ENCODE data around the gene ZNF800.
A peak's percentile ranks its signal among the peaks of the same experiment; 100 is the strongest.
"Not testable (repeated sequence)": the region's sequence is repeated elsewhere in the genome, so short reads cannot be mapped to it uniquely, and the experiment has no call there.

The ZNF800 gene, protein sequence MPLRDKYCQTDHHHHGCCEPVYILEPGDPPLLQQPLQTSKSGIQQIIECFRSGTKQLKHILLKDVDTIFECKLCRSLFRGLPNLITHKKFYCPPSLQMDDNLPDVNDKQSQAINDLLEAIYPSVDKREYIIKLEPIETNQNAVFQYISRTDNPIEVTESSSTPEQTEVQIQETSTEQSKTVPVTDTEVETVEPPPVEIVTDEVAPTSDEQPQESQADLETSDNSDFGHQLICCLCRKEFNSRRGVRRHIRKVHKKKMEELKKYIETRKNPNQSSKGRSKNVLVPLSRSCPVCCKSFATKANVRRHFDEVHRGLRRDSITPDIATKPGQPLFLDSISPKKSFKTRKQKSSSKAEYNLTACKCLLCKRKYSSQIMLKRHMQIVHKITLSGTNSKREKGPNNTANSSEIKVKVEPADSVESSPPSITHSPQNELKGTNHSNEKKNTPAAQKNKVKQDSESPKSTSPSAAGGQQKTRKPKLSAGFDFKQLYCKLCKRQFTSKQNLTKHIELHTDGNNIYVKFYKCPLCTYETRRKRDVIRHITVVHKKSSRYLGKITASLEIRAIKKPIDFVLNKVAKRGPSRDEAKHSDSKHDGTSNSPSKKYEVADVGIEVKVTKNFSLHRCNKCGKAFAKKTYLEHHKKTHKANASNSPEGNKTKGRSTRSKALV

DNA sequence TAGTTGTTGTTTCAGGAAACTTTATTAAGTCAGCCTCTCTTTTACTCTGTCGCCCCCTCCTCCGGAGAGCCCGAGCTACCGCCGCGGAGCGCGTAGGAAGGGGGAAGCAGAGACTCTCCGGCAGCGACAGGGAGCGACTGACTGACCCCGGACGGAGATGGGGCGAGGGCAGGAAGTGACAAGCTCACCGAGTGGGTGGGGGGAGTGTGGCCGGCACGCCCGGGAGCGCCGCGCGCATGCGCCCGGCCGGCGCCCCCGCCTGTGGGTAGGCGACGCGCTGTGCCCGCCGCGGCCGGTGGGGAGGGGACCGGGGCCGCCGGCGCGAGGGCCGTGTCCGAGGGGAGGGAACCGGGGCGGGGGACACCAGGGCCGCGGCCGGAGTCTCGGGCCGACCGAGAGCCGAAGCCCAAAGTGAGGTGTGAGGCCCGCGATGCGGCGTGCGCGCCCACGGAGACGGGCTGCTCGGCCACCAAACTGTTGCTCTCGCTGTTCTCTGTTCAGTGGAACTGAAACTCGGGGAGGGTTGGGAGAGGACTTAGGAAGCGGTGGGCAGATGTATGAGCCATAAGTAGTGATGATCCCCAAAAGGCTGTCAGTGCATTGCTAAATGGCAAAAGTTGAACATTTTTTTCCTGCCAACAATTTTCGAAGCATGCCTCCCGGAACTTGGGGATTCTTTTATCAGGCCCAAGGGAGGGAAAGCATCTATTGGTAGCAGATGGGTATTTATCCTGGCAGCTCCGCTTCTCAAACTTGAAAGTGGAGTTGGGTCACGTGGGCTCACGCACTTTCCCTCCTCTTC lies at the start of gene ZNF800:
Gene ZNF800 (minus strand): TSS at position 143 of the 802 bp plus-strand sequence. CDS start 1,151 bp downstream, outside the sequence.
- DNase-seq = peak; percentile 11 to 93 (median 86)

DNA sequence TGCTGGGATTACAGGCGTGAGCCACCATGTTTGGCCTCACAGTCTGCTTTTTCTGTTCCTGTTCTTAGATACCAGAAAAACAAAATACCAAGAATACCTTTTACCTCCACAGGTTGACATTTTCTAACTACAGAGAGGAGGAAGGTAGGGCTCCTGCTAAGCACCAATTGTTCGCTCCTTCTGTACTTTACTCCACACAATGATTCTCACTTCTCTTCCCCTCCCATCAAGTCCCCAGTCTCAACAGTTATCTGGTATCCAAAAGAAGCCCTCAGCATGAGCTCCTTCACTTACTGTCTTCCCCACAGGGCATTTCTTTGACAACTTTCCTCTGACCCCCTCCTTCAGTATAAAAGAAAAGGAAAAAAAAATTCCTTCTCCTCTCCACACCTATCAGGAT lies 47.7 kb upstream of the ZNF800 start:
- no peak for DNase-seq

DNA sequence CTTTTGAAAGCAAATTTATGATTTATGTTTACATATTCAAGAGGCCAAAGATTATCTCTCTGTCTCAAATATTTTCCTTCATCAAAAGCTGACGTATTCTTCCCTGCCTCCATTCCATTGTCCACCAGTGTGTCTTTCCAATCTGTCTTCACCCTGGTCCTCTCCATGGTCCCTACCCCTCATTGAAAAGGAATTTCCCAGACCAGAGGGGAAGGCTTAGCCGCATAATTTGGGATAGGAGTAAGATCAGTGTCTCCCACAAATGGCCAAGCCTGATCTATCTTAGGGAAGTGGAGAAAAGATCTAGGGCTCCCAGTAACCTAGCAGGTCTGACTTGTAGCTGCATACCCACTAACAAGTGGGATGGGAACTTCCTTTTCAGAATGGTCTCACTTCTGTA lies 46.3 kb upstream of the ZNF800 start:
- DNase-seq = no peak

DNA sequence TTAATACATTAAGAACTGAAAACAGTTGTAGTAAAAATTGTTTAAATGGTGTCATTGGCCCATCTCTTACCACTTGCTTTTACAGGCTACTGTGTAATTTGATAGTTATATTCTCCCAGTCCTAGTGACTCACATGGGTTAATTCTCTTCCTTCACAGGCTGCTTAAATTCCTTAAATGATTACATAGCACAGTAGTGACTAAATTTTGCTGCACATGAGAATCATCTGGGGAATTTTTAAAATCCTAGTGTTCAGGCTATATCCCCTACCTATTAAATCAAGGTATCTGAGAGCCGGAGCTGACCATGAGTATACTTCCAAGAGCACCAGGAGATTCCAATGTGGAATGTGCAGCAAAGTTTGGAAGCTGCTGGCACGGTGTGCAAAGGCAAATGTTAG lies 45.3 kb upstream of the ZNF800 start:
- no peak for DNase-seq

DNA sequence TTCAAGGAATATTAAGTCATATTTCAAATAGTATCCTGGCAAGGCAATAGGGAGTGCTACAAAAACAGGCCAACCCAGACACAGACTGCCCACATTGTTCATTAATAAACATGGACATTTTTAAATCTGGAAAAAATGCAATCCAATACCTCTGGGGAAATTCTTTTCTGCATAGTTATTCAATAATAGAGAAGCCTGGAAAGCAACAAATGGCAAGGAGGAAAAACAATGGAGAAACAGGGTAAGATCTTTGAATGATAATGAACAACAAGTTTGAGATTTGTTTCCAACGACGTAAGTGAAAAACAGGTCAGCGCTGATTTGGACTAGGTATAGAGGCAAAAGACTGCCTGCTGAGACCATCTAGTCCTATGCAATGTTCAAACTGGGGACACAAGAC lies 44.7 kb upstream of the ZNF800 start:
- no peak for DNase-seq

DNA sequence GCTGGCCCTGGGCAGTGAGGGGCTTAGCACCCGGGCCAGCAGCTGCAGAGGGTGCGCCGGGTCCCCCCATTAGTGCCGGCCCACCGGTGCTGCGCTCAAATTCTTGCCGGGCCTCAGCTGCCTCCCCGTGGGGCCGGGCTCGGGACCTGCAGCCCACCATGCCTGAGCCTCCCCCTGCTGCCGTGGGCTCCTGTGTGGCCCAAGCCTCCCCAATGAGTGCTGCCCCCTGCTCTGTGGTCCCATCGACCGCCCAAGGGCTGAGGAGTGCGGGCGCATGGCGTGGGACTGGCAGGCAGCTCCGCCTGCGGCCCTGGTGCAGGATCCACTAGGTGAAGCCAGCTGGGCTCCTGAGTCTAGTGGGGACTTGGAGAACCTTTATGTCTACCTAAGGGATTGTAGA lies 36.8 kb upstream of the ZNF800 start:
- DNase-seq = not testable (repeated sequence)

DNA sequence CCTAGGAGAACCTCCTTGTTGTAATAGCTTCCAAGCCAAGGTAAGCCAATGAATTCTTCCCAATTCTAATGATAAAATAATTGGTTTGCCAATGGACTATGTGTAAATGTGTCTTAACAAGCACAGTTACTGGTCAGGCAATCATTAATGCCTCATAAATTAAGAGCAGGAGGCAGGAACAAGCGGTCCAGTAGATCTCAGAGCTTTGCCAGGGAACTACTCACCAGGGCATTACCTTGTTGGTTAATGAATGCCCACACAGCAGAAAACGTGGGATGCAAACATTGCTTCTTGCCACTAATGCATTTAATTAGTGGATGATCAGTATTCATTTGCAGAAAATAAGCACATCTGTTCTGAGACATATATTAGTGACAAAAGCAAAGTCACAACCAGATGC lies 26.7 kb upstream of the ZNF800 start:
- DNase-seq = no peak

DNA sequence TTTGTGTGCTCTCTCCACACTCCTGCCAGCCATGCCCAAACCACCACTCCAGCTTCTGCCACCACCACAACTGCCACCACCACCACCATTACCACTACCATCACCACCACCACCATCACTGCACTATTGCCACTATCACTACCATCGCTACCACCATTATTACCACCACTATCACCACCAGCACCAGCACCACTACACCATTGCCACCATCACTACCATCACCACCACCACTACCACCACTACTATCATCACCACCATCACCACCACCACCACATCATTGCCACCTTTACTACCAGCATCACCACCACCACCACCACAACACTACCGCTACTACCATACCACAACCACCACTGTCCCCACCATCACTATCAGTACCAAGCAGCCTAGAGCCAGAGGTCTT lies 26.0 kb upstream of the ZNF800 start:
- no peak for DNase-seq

DNA sequence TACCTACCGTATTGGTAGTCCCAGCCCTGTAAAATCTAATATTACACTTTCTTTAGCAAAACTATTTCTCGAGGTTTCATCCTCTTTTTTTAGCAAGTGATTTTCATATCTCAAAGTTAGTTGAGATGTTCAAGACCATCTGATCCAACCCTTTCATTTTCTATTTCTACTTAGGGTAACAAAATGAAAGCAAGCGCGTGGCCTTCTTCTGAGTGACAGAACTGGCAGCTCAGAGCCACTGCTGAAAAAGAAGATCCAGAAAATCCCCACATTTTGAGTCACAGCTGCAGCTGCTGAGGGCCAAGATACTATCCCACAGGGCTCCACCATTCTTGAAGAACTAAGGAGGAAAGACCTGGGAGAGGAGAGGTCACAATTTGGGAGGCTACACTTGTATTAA lies 24.8 kb upstream of the ZNF800 start:
- DNase-seq = no peak

DNA sequence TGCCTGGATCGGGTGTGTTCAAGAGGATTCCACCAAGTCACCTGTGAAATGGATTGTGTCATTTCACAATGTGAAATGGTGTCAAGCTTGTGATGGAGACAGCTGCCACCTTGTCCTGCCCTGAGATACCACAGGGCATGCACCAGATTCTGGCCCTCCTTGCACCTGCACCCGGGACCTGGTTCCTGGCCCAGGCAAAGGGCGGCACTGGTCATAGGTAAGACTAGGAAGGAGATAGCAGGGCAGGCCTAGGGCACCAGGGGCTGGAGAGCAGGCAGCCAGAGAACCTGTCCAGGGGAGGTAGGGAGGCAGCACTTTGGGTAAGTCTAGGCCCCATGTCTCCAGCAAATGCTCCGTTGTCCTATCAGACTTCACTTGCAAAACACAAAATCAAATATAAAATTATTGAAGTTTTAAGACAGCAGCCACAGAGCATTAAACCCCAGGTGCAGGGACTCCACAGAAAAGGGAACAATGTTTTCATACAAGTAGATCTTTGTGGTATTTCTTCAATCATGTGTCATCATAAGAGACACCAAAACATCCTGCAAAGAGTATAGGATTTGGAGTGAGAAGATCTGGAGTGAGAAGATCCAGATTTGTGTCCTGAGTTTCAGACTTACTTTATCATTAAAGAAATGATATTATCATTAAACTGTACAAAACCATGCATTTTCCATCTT lies 22.7 kb upstream of the ZNF800 start:
- no peak for DNase-seq

DNA sequence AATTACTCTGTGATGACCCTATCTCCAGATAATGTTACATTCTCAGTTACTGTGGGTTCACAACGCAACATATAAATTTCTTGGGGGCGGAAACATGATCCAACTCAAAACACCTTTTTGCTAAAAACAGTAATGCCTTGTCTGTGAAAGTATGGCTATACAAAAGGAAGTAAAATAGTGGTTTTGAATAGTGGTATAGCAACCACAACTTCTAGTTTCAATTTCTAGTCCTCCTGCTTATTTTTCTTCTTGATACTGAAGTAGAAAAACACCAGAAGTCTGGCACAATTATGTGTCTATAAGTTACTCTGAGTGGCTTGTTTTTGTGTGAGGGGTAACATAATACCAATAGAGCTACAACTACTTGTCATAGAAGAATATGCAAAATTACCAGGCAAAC lies 21.5 kb upstream of the ZNF800 start:
- no peak for DNase-seq

DNA sequence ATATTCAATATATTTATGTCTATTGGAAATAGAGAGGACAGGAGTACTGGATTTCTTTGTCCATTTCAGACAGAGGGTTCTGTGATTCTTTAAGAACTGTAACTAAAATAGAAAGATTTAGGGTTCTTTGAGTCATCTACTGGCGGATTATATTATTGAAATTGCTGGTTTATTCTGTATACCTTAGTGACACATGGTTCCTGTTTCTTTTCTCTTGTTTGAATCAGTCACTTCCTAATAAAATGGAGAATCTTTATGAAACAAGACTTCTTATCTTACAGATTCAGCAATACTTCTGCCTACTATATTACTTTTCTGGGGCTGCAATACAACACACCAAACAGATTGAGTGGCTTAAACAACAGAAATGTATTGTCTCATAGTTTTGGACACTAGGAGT lies 20.8 kb upstream of the ZNF800 start:
- DNase-seq = no peak

DNA sequence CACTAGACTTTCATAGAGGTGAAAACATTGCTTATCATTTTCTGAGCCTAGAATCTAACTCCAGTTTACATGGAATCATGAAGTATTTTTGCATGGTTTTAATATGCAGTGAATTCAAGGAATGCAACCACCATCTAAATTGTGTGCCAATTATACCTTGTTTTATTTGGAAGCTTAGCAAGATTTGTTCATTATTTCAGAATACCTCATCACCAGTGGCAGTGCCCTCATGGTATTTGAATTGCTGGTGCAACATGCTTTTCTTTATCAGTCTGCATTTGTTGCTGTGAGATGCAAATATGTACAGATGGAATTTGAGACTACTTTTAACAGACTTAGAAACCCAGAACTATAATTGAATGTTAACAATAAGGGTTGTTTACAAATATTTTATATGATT lies 18.7 kb upstream of the ZNF800 start:
- no peak for DNase-seq

DNA sequence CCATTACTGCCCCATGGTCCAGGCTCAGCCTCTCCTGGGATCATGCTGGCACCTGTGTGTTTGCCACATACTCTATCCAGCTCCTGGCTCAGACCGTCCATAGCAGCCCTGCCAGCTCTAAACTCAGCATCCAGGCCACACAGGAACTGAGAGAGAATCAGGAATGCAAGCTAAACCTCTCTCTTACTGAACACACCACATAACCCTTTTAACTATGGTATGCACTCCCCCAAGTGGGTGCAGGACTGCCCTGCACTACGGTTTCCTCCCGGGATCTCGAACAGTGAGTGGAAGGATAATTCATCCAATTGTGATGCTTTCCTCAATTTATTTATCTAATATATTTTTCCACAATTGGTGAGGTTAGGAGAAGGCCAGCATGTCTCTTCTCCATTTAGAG lies 17.1 kb upstream of the ZNF800 start:
- no peak for DNase-seq

DNA sequence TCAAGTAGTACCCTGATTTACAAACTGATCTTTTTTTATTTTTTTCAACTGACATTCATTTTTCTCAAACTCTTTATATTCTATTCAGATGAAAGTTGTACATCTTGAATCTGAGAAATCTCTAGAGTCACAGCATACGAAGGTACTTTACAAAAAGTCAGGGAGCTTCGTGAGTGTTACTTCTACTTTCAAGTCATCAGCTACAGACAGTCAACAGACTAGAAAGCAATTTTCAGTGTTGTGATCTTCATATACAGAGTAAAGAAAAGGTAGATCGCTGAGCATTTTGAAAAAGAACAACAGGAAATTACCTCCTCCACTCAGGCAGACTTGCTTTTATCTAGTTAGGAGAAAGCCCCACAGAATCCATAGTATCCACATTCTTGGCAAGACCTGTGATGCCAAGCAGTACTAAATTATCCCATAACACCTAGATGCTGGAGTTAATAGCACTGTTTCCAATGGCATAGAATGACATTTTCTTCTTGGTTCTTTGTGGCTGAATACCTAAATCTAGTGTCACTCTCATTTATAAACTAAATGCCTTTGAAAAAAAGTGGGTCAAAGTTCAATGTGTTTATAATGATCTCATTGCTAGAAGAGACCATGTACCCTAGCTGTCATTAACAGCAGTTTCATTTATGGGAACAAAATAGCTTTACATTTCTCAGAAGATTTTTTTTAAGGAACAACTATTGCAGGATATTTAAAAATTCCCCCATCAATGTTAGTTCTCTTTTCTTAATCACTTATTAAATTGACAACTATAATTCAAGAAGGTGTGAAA lies 12.0 kb upstream of the ZNF800 start:
- DNase-seq = no peak

DNA sequence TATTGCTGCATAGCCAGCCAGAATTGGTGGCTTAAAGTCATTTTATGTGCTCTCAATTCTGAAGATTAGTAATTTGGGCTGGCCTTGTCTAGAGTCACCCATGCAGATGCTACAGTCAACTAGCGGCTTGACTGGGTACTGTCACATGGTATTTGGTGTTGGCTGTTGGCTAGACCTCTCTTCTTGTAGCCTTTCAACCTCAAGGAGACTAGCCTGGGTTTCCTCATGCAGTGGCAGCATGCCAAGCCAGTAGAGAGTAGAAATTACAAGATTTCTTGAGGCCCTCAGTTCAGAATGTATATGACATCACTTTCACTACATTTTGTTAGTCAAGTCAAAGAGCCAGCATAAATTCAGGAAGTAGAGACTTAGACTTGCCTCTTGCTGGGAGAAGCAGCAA lies 3.7 kb upstream of the ZNF800 start:
- DNase-seq = no peak

DNA sequence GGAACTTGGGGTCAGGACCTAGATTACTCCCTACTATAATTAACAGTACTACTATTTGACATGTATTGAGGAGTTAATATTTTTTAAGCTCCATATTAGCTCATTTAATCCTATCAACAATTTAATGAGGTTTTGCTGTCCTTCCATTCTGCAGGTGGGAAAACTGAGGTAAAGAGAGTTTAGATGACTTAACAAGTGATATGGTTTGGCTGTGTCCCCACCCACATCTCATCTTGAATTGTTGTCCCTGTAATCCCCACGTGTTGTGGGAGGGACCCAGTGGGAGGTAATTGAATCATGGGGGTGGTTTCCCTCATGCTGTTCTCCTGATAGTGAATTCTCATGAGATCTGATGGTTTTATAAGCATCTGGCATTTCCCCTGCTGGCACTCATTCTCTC lies 2.6 kb upstream of the ZNF800 start:
- DNase-seq = not testable (repeated sequence)

DNA sequence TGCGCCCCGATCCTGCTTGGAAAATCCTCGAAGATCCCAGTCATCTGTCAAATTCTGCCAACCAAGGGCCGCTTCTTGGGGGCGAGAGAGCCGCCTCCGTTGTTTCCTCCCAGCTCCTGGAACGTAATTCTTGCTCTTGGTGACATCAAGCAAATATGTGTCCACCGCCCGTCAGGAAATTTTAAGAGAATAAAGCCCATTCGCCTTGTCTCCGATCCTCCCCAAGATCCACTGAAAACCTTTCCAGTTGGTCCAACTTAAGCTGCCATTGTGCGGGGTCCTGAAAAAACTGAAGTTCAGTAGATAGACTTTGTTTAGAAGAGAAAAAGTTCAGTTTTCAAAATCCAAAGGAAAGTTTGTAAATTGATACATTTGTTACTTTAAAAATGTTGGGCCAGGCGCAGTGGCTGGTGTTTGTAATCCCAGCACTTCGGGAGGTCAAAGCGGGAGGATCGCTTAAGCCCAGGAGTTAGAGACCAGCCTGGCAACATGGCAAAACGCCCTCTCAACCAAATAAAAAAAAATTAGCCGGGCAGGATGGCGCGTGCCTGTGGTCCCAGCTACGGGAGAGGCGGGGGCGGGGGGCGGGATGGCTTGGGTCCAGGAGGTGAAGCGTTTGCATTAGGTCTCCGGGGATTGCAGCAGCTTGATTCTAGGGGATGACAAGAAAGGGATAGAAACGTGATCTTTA lies 1.0 kb upstream of the ZNF800 start:
- DNase-seq = peak in 10 of 56 donors; percentile 4 to 58 (median 30)

DNA sequence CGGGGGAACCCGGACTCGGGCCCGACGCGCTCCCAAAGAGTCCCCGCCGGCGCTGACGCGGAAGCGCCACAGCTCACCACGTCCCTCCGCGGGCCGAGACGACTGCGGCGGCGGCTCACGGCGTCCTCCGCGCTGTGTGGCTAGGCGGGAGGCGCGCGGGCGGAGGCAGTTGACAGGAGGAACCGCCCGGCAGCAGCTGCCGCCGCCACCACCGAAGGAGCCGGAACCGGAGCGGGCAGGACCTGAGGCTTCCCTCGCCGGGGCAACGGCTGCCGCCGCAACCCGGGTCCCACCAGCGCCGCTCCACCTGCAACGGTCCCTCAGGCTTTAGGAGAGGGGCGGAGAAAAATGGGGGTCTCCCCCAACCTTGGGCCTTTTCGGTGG lies 334 bp downstream of the ZNF800 start:
- peak in 20 of 56 donors; percentile 12 to 73 (median 55) for DNase-seq

DNA sequence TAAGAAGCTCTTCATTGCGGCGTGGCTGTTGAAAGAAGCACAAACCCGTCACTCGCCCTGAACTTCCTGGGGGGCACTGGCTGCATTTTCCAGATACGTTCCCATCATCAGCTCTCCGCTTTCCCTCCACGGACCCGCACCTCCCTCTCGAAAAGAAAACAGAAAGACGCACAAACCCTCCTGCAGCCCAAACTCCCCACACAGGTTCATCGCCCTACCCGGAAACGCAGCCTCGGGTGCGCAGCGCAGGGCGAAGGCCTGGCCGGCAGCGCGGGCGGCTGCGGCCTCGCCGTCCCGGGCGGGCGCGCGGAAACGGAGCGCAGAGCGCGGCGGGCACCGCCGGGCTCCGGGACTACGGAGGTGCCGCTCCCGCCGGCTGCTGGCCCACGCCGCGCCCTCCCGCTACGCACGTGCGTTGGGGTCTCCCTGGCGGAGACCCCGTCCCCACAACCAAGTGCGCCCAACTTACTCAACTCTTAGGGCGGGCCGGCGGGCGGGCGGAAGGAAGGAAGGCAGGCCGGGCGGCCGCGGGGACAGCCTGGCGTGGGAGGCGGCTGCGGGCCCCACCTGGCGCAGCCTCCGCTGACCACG lies 822 bp downstream of the ZNF800 start:
- DNase-seq = peak in 12 of 56 donors; percentile 6 to 65 (median 18)
